HG03342 (cell line): ENCODE data around the gene ZNF585A.
"Not testable (repeated sequence)": the region's sequence is repeated elsewhere in the genome, so short reads cannot be mapped to it uniquely, and the experiment has no call there.

ENCODE experiments used
- ATAC-seq: cut with Tn5 transposase; IDR thresholded peaks from one replicate; pipeline ENCODE4 v1.9.1; 2021; ENCODE audit warnings: mild to moderate bottlenecking, moderate library complexity; ENCODE audit not compliant: unreplicated experiment

The ZNF585A gene

GRCh38 chr19:37172368-37173366, at the start of gene ZNF585A:
ZNF585A (minus strand) TSS chr19:37172695; CDS start chr19:37169910, 2,785 bp downstream.
- peak; percentile 94 for ATAC-seq

GRCh38 chr19:37221136-37221535, 48.6 kb upstream of the ZNF585A start:
- ATAC-seq, result no peak

- ATAC-seq, result no peak
Measured at GRCh38 chr19:37220383-37220782, 47.9 kb upstream of the ZNF585A start.

- ATAC-seq, result no peak
Measured at GRCh38 chr19:37218592-37218935, 46.1 kb upstream of the ZNF585A start.

GRCh38 chr19:37217775-37218591, 45.5 kb upstream of the ZNF585A start, which contains the start of gene ZNF383:
ZNF383 (plus strand) TSS chr19:37218214; CDS start chr19:37230454, 12,240 bp downstream.
- ATAC-seq, result peak; percentile 84

GRCh38 chr19:37217480-37217774, 44.9 kb upstream of the ZNF585A start:
- peak; percentile 1 for ATAC-seq

- ATAC-seq, result no peak
Measured at GRCh38 chr19:37197768-37198167, 25.3 kb upstream of the ZNF585A start.

- ATAC-seq, result not testable (repeated sequence)
Measured at GRCh38 chr19:37197115-37197514, 24.6 kb upstream of the ZNF585A start.

- ATAC-seq, result not testable (repeated sequence)
Measured at GRCh38 chr19:37195248-37195647, 22.8 kb upstream of the ZNF585A start.

- ATAC-seq, result not testable (repeated sequence)
Measured at GRCh38 chr19:37186071-37186470, 13.6 kb upstream of the ZNF585A start.

GRCh38 chr19:37165635-37166034, 6.9 kb downstream of the ZNF585A start:
- ATAC-seq, result no peak

- ATAC-seq, result no peak
Measured at GRCh38 chr19:37160153-37160552, 12.3 kb downstream of the ZNF585A start.

- ATAC-seq, result no peak
Measured at GRCh38 chr19:37148214-37148613, 24.3 kb downstream of the ZNF585A start.

GRCh38 chr19:37136111-37136510, 36.4 kb downstream of the ZNF585A start:
- ATAC-seq, result no peak

- no peak for ATAC-seq
Measured at GRCh38 chr19:37128821-37129177, 43.7 kb downstream of the ZNF585A start.

- ATAC-seq, result no peak
Measured at GRCh38 chr19:37127999-37128820, 44.3 kb downstream of the ZNF585A start.

GRCh38 chr19:37122093-37122492, 50.4 kb downstream of the ZNF585A start:
- not testable (repeated sequence) for ATAC-seq

GRCh38 chr19:37114001-37114400, 58.5 kb downstream of the ZNF585A start:
- no peak for ATAC-seq

- not testable (repeated sequence) for ATAC-seq
Measured at GRCh38 chr19:37111753-37112152, 60.7 kb downstream of the ZNF585A start.

GRCh38 chr19:37104135-37104534, 68.4 kb downstream of the ZNF585A start:
- ATAC-seq, result not testable (repeated sequence)

- ATAC-seq, result no peak
Measured at GRCh38 chr19:37098570-37098969, 73.9 kb downstream of the ZNF585A start.
